ENCODE results near the gene CIPC. TPM values are rescaled to one million over a fixed set of nuclear protein-coding genes. Genes with fewer than 3 reads are reported as not detected.

Gene CIPC
- total and polyA plus RNA-seq, 2 of the 13 experiments (the other 11 are each of a cell fraction or from before 2014, with no cell fraction given), result 7.6 to 13.9 TPM

GRCh38 chr14:77086017-77086727 is 11.9 kb upstream of the CIPC start:
- no TSS peak for BruUV-seq (replicated peaks)
- Histone ChIP-seq H3K27ac (ENCODE audit: extremely low read length, insufficient read depth, low read length) (no peak overlapping the region), H3K4me3 (replicated peaks in 1 of 3; ENCODE audit: insufficient read depth in 1 of 3, low read depth in 2 of 3, low read length in 3 of 3) (no peak overlapping the region), H4K20me1 (ENCODE audit: insufficient read depth, low read length) (no peaks in the 10 kb centered on the region), H3K79me2 (ENCODE audit: insufficient read depth, low read length) (no peaks in the 10 kb centered on the region), H3K4me1 (ENCODE audit: insufficient read depth, low read length) (0 out of 2 replicates have a peak, but pooled peaks cover 9% of the 10 kb centered on the region), H2AFZ (ENCODE audit: low read length) (no peak overlapping the region), H3K36me3 (replicated peaks in 1 of 2; ENCODE audit: control insufficient read depth in 1 of 2, insufficient read depth in 2 of 2, low read length in 2 of 2) (no peaks in the 10 kb centered on the region), H3K9me3 (ENCODE audit: low read length) (peaks cover 7% of the 10 kb centered on the region), H3K9ac (ENCODE audit: insufficient read depth, low read depth, low read length) (no peak overlapping the region), H3K4me2 (ENCODE audit: low read depth, low read length) (no peak overlapping the region), H3K27me3 (ENCODE audit: control insufficient read depth in 1 of 2, insufficient read depth in 2 of 2, low read length in 2 of 2) (0 out of 5 replicates have a peak, but pooled peaks cover 0 to 5% of the 10 kb centered on the region in 2 experiments)
- no peak for FAIRE-seq
- intact Hi-C loops (cut with micrococcal nuclease; ENCODE audit: unreplicated experiment), result no loop called here
- CTCF ChIA-PET (ENCODE audit: low intra/inter-chr PET ratio, low total read pairs), result no interaction called here
- WGBS (ENCODE audit: low lambda C conversion rate), result 89% methylated on average over 3 of the region's 3 CpGs
- POLR2A ChIA-PET, result no interaction called here
- in situ Hi-C loops (cut with HindIII; ENCODE audit: extremely low pct_ligation_motif_present, low pct_unique_long_range_greater_than_20kb), result no loop called here
- no peak for ATAC-seq
- peak; percentile 25 for DNase-seq (ENCODE audit: low spot score)
- TF ChIP-seq JUND (CRISPR knock-in tag; IDR thresholded peaks at IDR 0.05) (no peak), HOXA5 (CRISPR knock-in tag; IDR thresholded peaks at IDR 0.05) (no peak), ZBTB25 (CRISPR knock-in tag; IDR thresholded peaks at IDR 0.05) (no peak), ZKSCAN1 (IDR thresholded peaks at IDR 0.05; ENCODE audit: low read length) (no peak), CEBPZ (IDR thresholded peaks at IDR 0.05; ENCODE audit: low read length) (no peak), ETV6 (CRISPR knock-in tag; conservative IDR thresholded peaks at IDR 0.05) (no peak), LCORL (IDR thresholded peaks at IDR 0.05) (no peak), LCORL (CRISPR knock-in tag; IDR thresholded peaks at IDR 0.05) (no peak), ZNF318 (CRISPR knock-in tag; IDR thresholded peaks at IDR 0.05) (no peak), ZNF335 (CRISPR knock-in tag; IDR thresholded peaks at IDR 0.05) (no peak), RFX3 (CRISPR knock-in tag; IDR thresholded peaks at IDR 0.05) (peak; percentile 52), ATF7 (IDR thresholded peaks at IDR 0.05) (no peak), ATF7 (CRISPR knock-in tag; IDR thresholded peaks at IDR 0.05) (no peak)
